ENCODE measurements around the gene ZNRF2. TPM values are rescaled to one million over a fixed set of nuclear protein-coding genes. Genes with fewer than 3 reads are reported as not detected.

The ZNRF2 gene
- total RNA-seq: 2.5 and 3.6 TPM in 2 replicates

DNA sequence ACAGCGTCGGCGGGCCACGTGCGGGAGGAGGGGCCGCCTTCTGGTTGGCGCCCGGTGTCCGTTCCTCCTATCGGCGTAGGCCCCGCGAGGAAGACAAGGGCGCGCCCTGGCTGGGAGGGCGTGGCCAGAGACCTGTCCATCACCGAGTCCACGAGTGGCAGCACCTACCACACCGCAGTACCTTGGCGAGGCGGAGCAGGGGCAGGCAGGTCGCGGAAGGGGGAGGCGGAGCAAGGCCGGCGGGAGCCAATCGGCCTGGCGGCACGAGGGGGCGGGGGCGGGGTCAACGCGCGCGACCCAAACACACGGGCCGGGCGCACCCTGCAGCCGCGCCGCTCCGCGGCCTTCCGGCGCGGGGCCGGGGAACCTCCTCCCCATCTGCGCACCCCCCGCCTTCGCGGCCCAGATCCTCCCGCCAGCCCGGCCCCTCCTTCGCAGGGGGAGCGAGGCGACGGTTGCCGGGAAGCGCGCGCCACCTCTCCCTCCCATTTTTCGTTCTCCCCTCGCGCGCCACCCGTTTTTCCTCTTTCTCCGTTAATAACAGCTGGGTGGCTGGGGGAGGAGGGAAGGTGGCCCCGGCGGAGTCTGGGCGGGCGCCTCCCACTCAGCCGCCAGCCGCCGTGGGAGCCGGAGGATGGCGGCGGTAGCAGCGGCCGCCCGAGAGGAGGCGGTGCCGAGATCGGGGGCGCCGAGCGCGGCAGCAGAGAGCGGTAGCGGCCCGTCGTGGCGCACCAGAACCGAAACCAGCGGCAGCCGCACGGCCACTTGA, at the start of gene ZNRF2:
TSS of gene ZNRF2 (plus strand) at position 300 of the 769 bp plus-strand sequence. CDS start 761 bp downstream, outside the sequence.

Other genes with a start within 250 kb of the ZNRF2 start
- 6.1 and 10.1 TPM in 2 replicates for gene MTURN, start 149.6 kb upstream of the ZNRF2 start, total RNA-seq
- 3.3 and 6.6 TPM in 2 replicates for gene NOD1, start 194.2 kb downstream of the ZNRF2 start, total RNA-seq
- gene GGCT, start 220.2 kb downstream of the ZNRF2 start, total RNA-seq: 19.0 and 20.2 TPM in 2 replicates

Measured in smooth muscle cell of the umbilical artery (primary cell).